A549 (cell line): Measurements from ENCODE around the gene SLC1A4. TPM values are rescaled to one million over a fixed set of nuclear protein-coding genes. Genes with fewer than 3 reads are reported as not detected.
A peak's percentile ranks its signal among the peaks of the same experiment; 100 is the strongest.

Experiments used
- ATAC-seq, 2 experiments: fragments of 200-7000 bp in 1 of 2; fragments of >200 bp in 1 of 2; cut with Nextera tagmentation in 1 of 2; cut with Tn5 transposase in 1 of 2; 3 replicates each; pipeline versions ENCODE4 v1.8.0 to v1.9.1; 2018 to 2020; ENCODE audit warnings: mild to moderate bottlenecking in 1 of 2, moderate library complexity in 1 of 2
- CTCF ChIA-PET: fragments of 300-600 bp; sonication (Branson Sonifier 250); formaldehyde crosslinking; extraction: SDS; loops from one replicate; lab custom pipeline; 2021; ENCODE audit warnings: antibody characterized with exemption, inconsistent platforms; lab: Yijun Ruan, JAX
- POLR2A ChIA-PET: fragments of 350-600 bp; formaldehyde crosslinking; extraction: SDS; loops from one replicate; lab custom pipeline; 2021; ENCODE audit warnings: antibody characterized with exemption, inconsistent platforms; lab: Yijun Ruan, JAX
- DNase-seq, 2 experiments: peaks; one replicate each; pipeline versions ENCODE4 v3.0.0 to v3.0.0-alpha.2; 2011 to 2016; ENCODE audit warnings: low read depth in 1 of 2, low spot score in 1 of 2
- FAIRE-seq: peaks from 2 replicates; lab custom pipeline; 2011; peaks lifted over from hg19 to GRCh38; lab: Jason Lieb, UNC
- H3K27ac ChIP-seq, 2 experiments: fragments of >200 bp; sonication (Bioruptor Twin); formaldehyde crosslinking; 3 replicates each; pipeline ENCODE4 v1.5.1; 2016 to 2017
- H3K4me1 ChIP-seq: fragments of >200 bp; sonication (Bioruptor Twin); formaldehyde crosslinking; 3 replicates; pipeline ENCODE4 v1.6.1; 2016
- H3K4me2 ChIP-seq: fragments of >200 bp; sonication (Bioruptor Twin); formaldehyde crosslinking; 3 replicates; pipeline ENCODE4 v1.6.1; 2016
- H3K4me3 ChIP-seq: fragments of >200 bp; sonication (Bioruptor Twin); formaldehyde crosslinking; 3 replicates; pipeline ENCODE4 v1.5.1; 2016
- H3K9me3 ChIP-seq: fragments of >200 bp; sonication (Bioruptor Twin); formaldehyde crosslinking; 3 replicates; pipeline ENCODE4 v1.6.1; 2016
- BCL3 ChIP-seq: fragments of >200 bp; sonication (Bioruptor Twin); formaldehyde crosslinking; IDR thresholded peaks from 3 replicates; pipeline ENCODE4 v1.6.1; 2016
- BHLHE40 ChIP-seq: IDR thresholded peaks from 2 replicates; pipeline ENCODE4 v1.6.1; 2012; ENCODE audit warnings: low read depth, low read length, inconsistent platforms
- CBX8 ChIP-seq: fragments of 200-600 bp; sonication (generic); IDR thresholded peaks from 2 replicates; pipeline ENCODE4 v1.6.1; 2016
- CEBPB ChIP-seq, 2 experiments: fragments of >200 bp in 1 of 2; sonication (Bioruptor Twin) in 1 of 2; formaldehyde crosslinking in 1 of 2; IDR thresholded peaks; 2 replicates each; pipeline ENCODE4 v1.6.1; 2012 to 2016
- CTCF ChIP-seq: fragments of >200 bp; sonication (Bioruptor Twin); formaldehyde crosslinking; IDR thresholded peaks from 3 replicates; pipeline ENCODE4 v1.5.1; 2016
- E2F6 ChIP-seq: IDR thresholded peaks from 2 replicates; pipeline ENCODE4 v1.6.1; 2012; ENCODE audit warnings: low read depth, borderline replicate concordance
- ELK1 ChIP-seq: fragments of 150-350 bp; IDR thresholded peaks from 2 replicates; pipeline ENCODE4 v1.6.1; 2014; ENCODE audit warnings: low read depth, mild to moderate bottlenecking, low read length
- EP300 ChIP-seq, 2 experiments: fragments of >200 bp; sonication (Bioruptor Twin); formaldehyde crosslinking; IDR thresholded peaks; 2 replicates in 1 of 2; 3 replicates in 1 of 2; pipeline ENCODE4 v1.6.1; 2016 to 2017
- ESRRA ChIP-seq: fragments of 150-350 bp; IDR thresholded peaks from 2 replicates; pipeline ENCODE4 v1.6.1; 2014; ENCODE audit warnings: mild to moderate bottlenecking, low read length, borderline replicate concordance
- HEYL ChIP-seq: fragments of 250-450 bp; sonication (Bioruptor Pico); IDR thresholded peaks from 2 replicates; pipeline ENCODE4 v1.8.0; 2021; ENCODE audit warnings: mild to moderate bottlenecking, moderate library complexity
- HMGXB4 ChIP-seq: fragments of 250-450 bp; sonication (Bioruptor Pico); IDR thresholded peaks from 2 replicates; pipeline ENCODE4 v1.5.0; 2021; ENCODE audit warnings: mild to moderate bottlenecking, moderate library complexity, borderline replicate concordance
- KDM1A ChIP-seq: fragments of 200-600 bp; sonication (generic); IDR thresholded peaks from 2 replicates; pipeline ENCODE4 v1.6.1; 2016; ENCODE audit warnings: low read depth, mild to moderate bottlenecking
- MAFK ChIP-seq: fragments of 450-650 bp; IDR thresholded peaks from 2 replicates; pipeline ENCODE4 v1.6.1; 2014; ENCODE audit not compliant: partially characterized antibody
- MYC ChIP-seq: IDR thresholded peaks from 2 replicates; pipeline ENCODE4 v1.6.1; 2012; ENCODE audit warnings: mild to moderate bottlenecking, inconsistent platforms, low read length, improper control_type of control experiment, borderline replicate concordance
- NPAS2 ChIP-seq: fragments of 250-450 bp; sonication (Bioruptor Pico); IDR thresholded peaks from 2 replicates; pipeline ENCODE4 v1.8.0; 2022; ENCODE audit warnings: mild to moderate bottlenecking, moderate library complexity, borderline replicate concordance
- PBX3 ChIP-seq: IDR thresholded peaks from 2 replicates; pipeline ENCODE4 v1.6.1; 2012
- PHF8 ChIP-seq: fragments of 200-600 bp; sonication (generic); IDR thresholded peaks from 2 replicates; pipeline ENCODE4 v1.6.1; 2016; ENCODE audit warnings: low read depth, mild to moderate bottlenecking, antibody characterized with exemption, moderate library complexity, borderline replicate concordance
- RAD21 ChIP-seq, 2 experiments: fragments of >200 bp in 1 of 2; sonication (Bioruptor Twin) in 1 of 2; formaldehyde crosslinking in 1 of 2; IDR thresholded peaks in 1 of 2; conservative IDR thresholded peaks in 1 of 2; 2 replicates in 1 of 2; 3 replicates in 1 of 2; pipeline ENCODE4 v1.6.1; 2012 to 2018; ENCODE audit warnings: inconsistent platforms in 1 of 2
- SMC3 ChIP-seq: fragments of >200 bp; sonication (Bioruptor Twin); formaldehyde crosslinking; IDR thresholded peaks from 3 replicates; pipeline ENCODE4 v1.6.1; 2018; ENCODE audit warnings: inconsistent platforms
- SREBF2 ChIP-seq: fragments of 450-650 bp; IDR thresholded peaks from 2 replicates; pipeline ENCODE4 v1.6.1; 2014; ENCODE audit warnings: mild to moderate bottlenecking, moderate library complexity
- ZSCAN20 ChIP-seq: fragments of 250-450 bp; sonication (Bioruptor Pico); IDR thresholded peaks from 2 replicates; pipeline ENCODE4 v1.8.0; 2022; ENCODE audit warnings: mild to moderate bottlenecking, moderate library complexity
- WGBS: methylation state at CpG from one replicate; pipeline ENCODE4 v1.1.6; 2017; ENCODE audit errors: missing lambda C conversion rate; 5-methylcytosine and 5-hydroxymethylcytosine counted together
- polyA plus RNA-seq, 4 experiments: library from polyadenylated mRNA; depleted of rRNA in 3 of 4; stranded (reverse); fragments of >200 nt; fragmentation: RNase III in 1 of 4; extraction: RNeasy Plus Mini Kit Qiagen cat#74134 plus additional on column Dnase treatment in 1 of 4; gene quantifications; 2 replicates in 3 of 4; 3 replicates in 1 of 4; pipeline ENCODE4 v1.2.3, GENCODE V29; 2011 to 2017

Gene SLC1A4
- polyA plus RNA-seq, 2 of the 4 experiments (the other 2 are of a cell fraction): 9.1 to 26.4 TPM

GRCh38 chr2:65015731-65016130, 26.5 kb downstream of the SLC1A4 start:
- 81% methylated on average over 5 of the region's 5 CpGs for WGBS

GRCh38 chr2:65016789-65017188, 27.6 kb downstream of the SLC1A4 start:
- Histone ChIP-seq H3K4me3 (no peak overlapping the region), H3K4me1 (no peaks in the 10 kb centered on the region), H3K9me3 (no peaks in the 10 kb centered on the region), H3K4me2 (no peak overlapping the region), H3K27ac (no peak overlapping the region)
- ChIA-PET POLR2A (no interaction called here), CTCF (interaction anchor here (2.2 kb wide), 1 partner anchor 99 kb away, joined by 7 read pairs; no protein-coding TSS in a partner anchor)
- ATAC-seq (no peak), DNase-seq (no peak), FAIRE-seq (no peak)
- 82% methylated on average over 6 of the region's 6 CpGs for WGBS
- no peak for TF ChIP-seq CEBPB (IDR thresholded peaks at IDR 0.05)

More at GRCh38 chr2:65015731-65016130, 26.5 kb downstream of the SLC1A4 start:
- DNase-seq (no peak), FAIRE-seq (no peak), ATAC-seq (no peak)
- no peak overlapping the region for H3K27ac ChIP-seq
- H3K4me1 ChIP-seq: no peaks in the 10 kb centered on the region
- no peaks in the 10 kb centered on the region for H3K9me3 ChIP-seq
- ChIA-PET POLR2A (no interaction called here), CTCF (interaction anchor here (0.6 to 2.2 kb wide), 2 partner anchors 37 to 98 kb away, joined by 3 to 7 read pairs; no protein-coding TSS in a partner anchor)
- H3K4me3 ChIP-seq: no peak overlapping the region
- TF ChIP-seq E2F6 (no peak), SMC3 (no peak), ESRRA (no peak), KDM1A (no peak), ELK1 (no peak), HMGXB4 (CRISPR knock-in tag) (no peak), BCL3 (no peak), PBX3 (no peak), CBX8 (no peak)
- H3K4me2 ChIP-seq: no peak overlapping the region

- POLR2A ChIA-PET: interaction anchor here (0.7 kb wide), 1 partner anchor 414 kb away, joined by 3 read pairs; no protein-coding TSS in a partner anchor
- CTCF ChIA-PET: interaction anchor here (0.6 to 2.2 kb wide), 5 partner anchors 9 to 99 kb away, joined by 3 to 8 read pairs (median 4); no protein-coding TSS in a partner anchor
- Histone ChIP-seq H3K4me2 (no peak overlapping the region), H3K9me3 (no peaks in the 10 kb centered on the region), H3K4me3 (no peak overlapping the region), H3K4me1 (no peaks in the 10 kb centered on the region), H3K27ac (no peak overlapping the region)
- ATAC-seq (peak in 1 of 2 experiments; percentile 47; a peak in 2 of 6 replicates), FAIRE-seq (no peak), DNase-seq (no peak)
- WGBS: 93% methylated on average over 4 of the region's 4 CpGs
- no peak for TF ChIP-seq CTCF
- no peak for TF ChIP-seq E2F6
- no peak for TF ChIP-seq BHLHE40
- TF ChIP-seq CBX8: no peak
- no peak for TF ChIP-seq EP300 (IDR thresholded peaks at IDR 0.05)
- no peak for TF ChIP-seq NPAS2 (CRISPR knock-in tag)
- no peak for TF ChIP-seq MAFK
- no peak for TF ChIP-seq HEYL (CRISPR knock-in tag)
- TF ChIP-seq RAD21 (conservative IDR thresholded peaks at IDR 0.05 in 1 of 2, IDR thresholded peaks at IDR 0.05 in 1 of 2): no peak
- TF ChIP-seq CEBPB (IDR thresholded peaks at IDR 0.05): no peak
- TF ChIP-seq PHF8: no peak
- no peak for TF ChIP-seq SREBF2
- TF ChIP-seq ZSCAN20 (CRISPR knock-in tag): no peak
- no peak for TF ChIP-seq MYC
Observed at GRCh38 chr2:65017335-65017734, 28.1 kb downstream of the SLC1A4 start.
